ENCODE measurements around the gene SMARCAD1. TPM values are rescaled to one million over a fixed set of nuclear protein-coding genes. Genes with fewer than 3 reads are reported as not detected.

The SMARCAD1 gene
- total and polyA plus RNA-seq, 2 experiments from 2014 or later, result 23.8 to 86.2 TPM

DNA sequence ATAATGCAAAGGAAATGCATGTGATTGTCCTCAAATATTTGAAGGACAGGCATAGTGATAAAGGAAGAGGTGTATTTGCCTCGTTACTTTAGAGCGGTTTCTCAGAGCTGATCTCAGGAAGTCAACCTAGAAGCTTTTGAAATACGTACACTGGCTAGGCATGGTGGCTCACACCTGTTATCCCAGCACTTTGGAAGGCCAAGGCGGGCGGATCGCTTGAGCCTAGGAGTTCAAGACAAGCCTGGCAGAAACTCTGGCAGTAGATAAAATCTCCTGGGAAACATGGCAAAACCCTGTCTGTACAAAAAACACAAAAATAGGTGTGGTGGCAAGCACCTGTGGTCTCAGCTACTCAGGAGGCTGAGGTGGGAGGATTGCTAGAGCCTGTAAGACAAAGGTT lies 24.9 kb downstream of the SMARCAD1 start:
- peaks cover 12% of the 10 kb centered on the region; the same call in 1 of the 2 replicates for H3K36me3 ChIP-seq (ENCODE audit: insufficient read depth)
- H3K27me3 ChIP-seq (ENCODE audit: insufficient read depth), result no peaks in the 10 kb centered on the region
- Mint-ChIP-seq H3K36me3 (ENCODE audit: low read depth) (peaks cover 33% of the 10 kb centered on the region), H3K4me3 (no peak overlapping the region), H3K4me1 (no peaks in the 10 kb centered on the region), H3K27me3 (ENCODE audit: insufficient read depth, low read depth, poor library complexity) (no peaks in the 10 kb centered on the region), H3K9me3 (no peaks in the 10 kb centered on the region), H3K27ac (no peak overlapping the region)
- H3K9me2 ChIP-seq (ENCODE audit: insufficient read depth), result no peaks in the 10 kb centered on the region
- H3K4me1 ChIP-seq (ENCODE audit: insufficient read depth), result no peaks in the 10 kb centered on the region
- H3F3A ChIP-seq (replicated peaks; ENCODE audit: low read depth), result no peaks in the 10 kb centered on the region
- H4K20me1 ChIP-seq (replicated peaks; ENCODE audit: insufficient read depth), result peaks cover 14% of the 10 kb centered on the region
- H3K4me3 ChIP-seq, result no peak overlapping the region
- peaks cover 49% of the 10 kb centered on the region for H3K79me2 ChIP-seq (replicated peaks; ENCODE audit: insufficient read depth)
- no peak for DNase-seq (ENCODE audit: low spot score)
- no peak for ATAC-seq
- no peak overlapping the region for H2AFZ ChIP-seq
- H3K27ac ChIP-seq (ENCODE audit: low read depth), result no peak overlapping the region
- no peak overlapping the region for H3K4me2 ChIP-seq
- TF ChIP-seq ZNF331 (CRISPR knock-in tag; IDR thresholded peaks at IDR 0.05; ENCODE audit: low read depth) (no peak), EZH2phosphoT487 (IDR thresholded peaks at IDR 0.05; ENCODE audit: unreplicated experiment) (no peak), ZNF114 (CRISPR knock-in tag; IDR thresholded peaks at IDR 0.05) (no peak), EZH2 (IDR thresholded peaks at IDR 0.05; ENCODE audit: low read depth, unreplicated experiment) (no peak), NANOG (IDR thresholded peaks at IDR 0.05; ENCODE audit: borderline replicate concordance) (no peak), POLR2AphosphoS5 (IDR thresholded peaks at IDR 0.05; ENCODE audit: low read depth) (no peak)
- TF ChIP-seq, protein P1, sequence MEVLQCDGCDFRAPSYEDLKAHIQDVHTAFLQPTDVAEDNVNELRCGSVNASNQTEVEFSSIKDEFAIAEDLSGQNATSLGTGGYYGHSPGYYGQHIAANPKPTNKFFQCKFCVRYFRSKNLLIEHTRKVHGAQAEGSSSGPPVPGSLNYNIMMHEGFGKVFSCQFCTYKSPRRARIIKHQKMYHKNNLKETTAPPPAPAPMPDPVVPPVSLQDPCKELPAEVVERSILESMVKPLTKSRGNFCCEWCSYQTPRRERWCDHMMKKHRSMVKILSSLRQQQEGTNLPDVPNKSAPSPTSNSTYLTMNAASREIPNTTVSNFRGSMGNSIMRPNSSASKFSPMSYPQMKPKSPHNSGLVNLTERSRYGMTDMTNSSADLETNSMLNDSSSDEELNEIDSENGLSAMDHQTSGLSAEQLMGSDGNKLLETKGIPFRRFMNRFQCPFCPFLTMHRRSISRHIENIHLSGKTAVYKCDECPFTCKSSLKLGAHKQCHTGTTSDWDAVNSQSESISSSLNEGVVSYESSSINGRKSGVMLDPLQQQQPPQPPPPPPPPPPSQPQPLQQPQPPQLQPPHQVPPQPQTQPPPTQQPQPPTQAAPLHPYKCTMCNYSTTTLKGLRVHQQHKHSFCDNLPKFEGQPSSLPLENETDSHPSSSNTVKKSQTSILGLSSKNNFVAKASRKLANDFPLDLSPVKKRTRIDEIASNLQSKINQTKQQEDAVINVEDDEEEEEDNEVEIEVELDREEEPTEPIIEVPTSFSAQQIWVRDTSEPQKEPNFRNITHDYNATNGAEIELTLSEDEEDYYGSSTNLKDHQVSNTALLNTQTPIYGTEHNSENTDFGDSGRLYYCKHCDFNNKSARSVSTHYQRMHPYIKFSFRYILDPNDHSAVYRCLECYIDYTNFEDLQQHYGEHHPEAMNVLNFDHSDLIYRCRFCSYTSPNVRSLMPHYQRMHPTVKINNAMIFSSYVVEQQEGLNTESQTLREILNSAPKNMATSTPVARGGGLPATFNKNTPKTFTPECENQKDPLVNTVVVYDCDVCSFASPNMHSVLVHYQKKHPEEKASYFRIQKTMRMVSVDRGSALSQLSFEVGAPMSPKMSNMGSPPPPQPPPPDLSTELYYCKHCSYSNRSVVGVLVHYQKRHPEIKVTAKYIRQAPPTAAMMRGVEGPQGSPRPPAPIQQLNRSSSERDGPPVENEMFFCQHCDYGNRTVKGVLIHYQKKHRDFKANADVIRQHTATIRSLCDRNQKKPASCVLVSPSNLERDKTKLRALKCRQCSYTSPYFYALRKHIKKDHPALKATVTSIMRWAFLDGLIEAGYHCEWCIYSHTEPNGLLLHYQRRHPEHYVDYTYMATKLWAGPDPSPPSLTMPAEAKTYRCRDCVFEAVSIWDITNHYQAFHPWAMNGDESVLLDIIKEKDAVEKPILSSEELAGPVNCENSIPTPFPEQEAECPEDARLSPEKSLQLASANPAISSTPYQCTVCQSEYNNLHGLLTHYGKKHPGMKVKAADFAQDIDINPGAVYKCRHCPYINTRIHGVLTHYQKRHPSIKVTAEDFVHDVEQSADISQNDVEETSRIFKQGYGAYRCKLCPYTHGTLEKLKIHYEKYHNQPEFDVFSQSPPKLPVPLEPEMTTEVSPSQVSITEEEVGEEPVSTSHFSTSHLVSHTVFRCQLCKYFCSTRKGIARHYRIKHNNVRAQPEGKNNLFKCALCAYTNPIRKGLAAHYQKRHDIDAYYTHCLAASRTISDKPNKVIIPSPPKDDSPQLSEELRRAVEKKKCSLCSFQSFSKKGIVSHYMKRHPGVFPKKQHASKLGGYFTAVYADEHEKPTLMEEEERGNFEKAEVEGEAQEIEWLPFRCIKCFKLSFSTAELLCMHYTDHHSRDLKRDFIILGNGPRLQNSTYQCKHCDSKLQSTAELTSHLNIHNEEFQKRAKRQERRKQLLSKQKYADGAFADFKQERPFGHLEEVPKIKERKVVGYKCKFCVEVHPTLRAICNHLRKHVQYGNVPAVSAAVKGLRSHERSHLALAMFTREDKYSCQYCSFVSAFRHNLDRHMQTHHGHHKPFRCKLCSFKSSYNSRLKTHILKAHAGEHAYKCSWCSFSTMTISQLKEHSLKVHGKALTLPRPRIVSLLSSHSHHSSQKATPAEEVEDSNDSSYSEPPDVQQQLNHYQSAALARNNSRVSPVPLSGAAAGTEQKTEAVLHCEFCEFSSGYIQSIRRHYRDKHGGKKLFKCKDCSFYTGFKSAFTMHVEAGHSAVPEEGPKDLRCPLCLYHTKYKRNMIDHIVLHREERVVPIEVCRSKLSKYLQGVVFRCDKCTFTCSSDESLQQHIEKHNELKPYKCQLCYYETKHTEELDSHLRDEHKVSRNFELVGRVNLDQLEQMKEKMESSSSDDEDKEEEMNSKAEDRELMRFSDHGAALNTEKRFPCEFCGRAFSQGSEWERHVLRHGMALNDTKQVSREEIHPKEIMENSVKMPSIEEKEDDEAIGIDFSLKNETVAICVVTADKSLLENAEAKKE (CRISPR knock-in tag; IDR thresholded peaks at IDR 0.05), result no peak

DNA sequence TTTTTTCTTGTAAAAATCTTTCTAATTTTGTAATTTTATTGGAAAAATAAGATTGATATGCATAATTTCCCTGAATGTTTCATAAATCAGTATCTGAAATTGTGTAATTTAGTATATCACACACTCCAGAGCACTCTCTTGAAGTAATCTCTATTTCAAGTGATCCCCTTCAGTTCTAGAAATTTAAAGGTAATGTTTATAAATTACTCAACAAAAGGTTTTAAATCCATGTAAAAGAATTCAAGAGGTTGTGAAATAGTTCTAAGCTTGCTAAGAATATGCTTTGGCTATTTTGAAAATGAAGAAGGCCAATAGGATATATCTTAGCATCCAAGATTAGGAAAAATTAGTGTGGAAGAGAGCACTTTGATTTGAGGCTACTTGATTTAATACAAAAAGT lies 28.2 kb downstream of the SMARCAD1 start:
- Histone ChIP-seq H3K9me2 (ENCODE audit: insufficient read depth) (no peaks in the 10 kb centered on the region), H3K27ac (ENCODE audit: low read depth) (no peak overlapping the region), H3K27me3 (ENCODE audit: insufficient read depth) (no peaks in the 10 kb centered on the region), H3K4me2 (no peak overlapping the region), H3K36me3 (ENCODE audit: insufficient read depth) (peaks cover 22% of the 10 kb centered on the region; the same call in 1 of the 2 replicates), H3K4me3 (no peak overlapping the region), H3F3A (replicated peaks; ENCODE audit: low read depth) (no peaks in the 10 kb centered on the region), H3K4me1 (ENCODE audit: insufficient read depth) (no peaks in the 10 kb centered on the region), H2AFZ (no peak overlapping the region), H4K20me1 (replicated peaks; ENCODE audit: insufficient read depth) (peaks cover 11% of the 10 kb centered on the region; the same call in 1 of the 2 replicates), H3K79me2 (replicated peaks; ENCODE audit: insufficient read depth) (peaks cover 16% of the 10 kb centered on the region; the same call in 1 of the 2 replicates)
- ATAC-seq (no peak), DNase-seq (ENCODE audit: low spot score) (no peak)
- Mint-ChIP-seq H3K36me3 (ENCODE audit: low read depth) (peaks cover 35% of the 10 kb centered on the region; the same call in 2 of the 3 replicates), H3K4me1 (no peaks in the 10 kb centered on the region), H3K27ac (no peak overlapping the region), H3K4me3 (no peak overlapping the region), H3K27me3 (ENCODE audit: insufficient read depth, low read depth, poor library complexity) (no peaks in the 10 kb centered on the region), H3K9me3 (no peaks in the 10 kb centered on the region)
- TF ChIP-seq, protein P2, sequence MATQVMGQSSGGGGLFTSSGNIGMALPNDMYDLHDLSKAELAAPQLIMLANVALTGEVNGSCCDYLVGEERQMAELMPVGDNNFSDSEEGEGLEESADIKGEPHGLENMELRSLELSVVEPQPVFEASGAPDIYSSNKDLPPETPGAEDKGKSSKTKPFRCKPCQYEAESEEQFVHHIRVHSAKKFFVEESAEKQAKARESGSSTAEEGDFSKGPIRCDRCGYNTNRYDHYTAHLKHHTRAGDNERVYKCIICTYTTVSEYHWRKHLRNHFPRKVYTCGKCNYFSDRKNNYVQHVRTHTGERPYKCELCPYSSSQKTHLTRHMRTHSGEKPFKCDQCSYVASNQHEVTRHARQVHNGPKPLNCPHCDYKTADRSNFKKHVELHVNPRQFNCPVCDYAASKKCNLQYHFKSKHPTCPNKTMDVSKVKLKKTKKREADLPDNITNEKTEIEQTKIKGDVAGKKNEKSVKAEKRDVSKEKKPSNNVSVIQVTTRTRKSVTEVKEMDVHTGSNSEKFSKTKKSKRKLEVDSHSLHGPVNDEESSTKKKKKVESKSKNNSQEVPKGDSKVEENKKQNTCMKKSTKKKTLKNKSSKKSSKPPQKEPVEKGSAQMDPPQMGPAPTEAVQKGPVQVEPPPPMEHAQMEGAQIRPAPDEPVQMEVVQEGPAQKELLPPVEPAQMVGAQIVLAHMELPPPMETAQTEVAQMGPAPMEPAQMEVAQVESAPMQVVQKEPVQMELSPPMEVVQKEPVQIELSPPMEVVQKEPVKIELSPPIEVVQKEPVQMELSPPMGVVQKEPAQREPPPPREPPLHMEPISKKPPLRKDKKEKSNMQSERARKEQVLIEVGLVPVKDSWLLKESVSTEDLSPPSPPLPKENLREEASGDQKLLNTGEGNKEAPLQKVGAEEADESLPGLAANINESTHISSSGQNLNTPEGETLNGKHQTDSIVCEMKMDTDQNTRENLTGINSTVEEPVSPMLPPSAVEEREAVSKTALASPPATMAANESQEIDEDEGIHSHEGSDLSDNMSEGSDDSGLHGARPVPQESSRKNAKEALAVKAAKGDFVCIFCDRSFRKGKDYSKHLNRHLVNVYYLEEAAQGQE (IDR thresholded peaks at IDR 0.05; ENCODE audit: unreplicated experiment), result no peak
- TF ChIP-seq STAT1 (IDR thresholded peaks at IDR 0.05; ENCODE audit: unreplicated experiment) (no peak), NANOG (IDR thresholded peaks at IDR 0.05; ENCODE audit: borderline replicate concordance) (no peak), EZH2phosphoT487 (IDR thresholded peaks at IDR 0.05; ENCODE audit: unreplicated experiment) (no peak), POLR2AphosphoS5 (IDR thresholded peaks at IDR 0.05; ENCODE audit: low read depth) (no peak), JUNB (IDR thresholded peaks at IDR 0.05; ENCODE audit: unreplicated experiment) (no peak), ZNF114 (CRISPR knock-in tag; IDR thresholded peaks at IDR 0.05) (no peak), ZNF331 (CRISPR knock-in tag; IDR thresholded peaks at IDR 0.05; ENCODE audit: low read depth) (no peak), EZH2 (IDR thresholded peaks at IDR 0.05; ENCODE audit: low read depth, unreplicated experiment) (no peak)

Measured in GM23338 (cell line).